Loucy (cell line): ENCODE results near the gene SDK1.

Experiments used
- H2AFZ ChIP-seq: fragments of 200-600 bp; sonication (generic); 2 replicates; pipeline ENCODE4 v1.6.0; 2016; ENCODE audit warnings: antibody characterized with exemption, mild to moderate bottlenecking, low read length, moderate library complexity
- H3F3A ChIP-seq: fragments of 200-600 bp; 2 replicates; pipeline ENCODE4 v1.6.0; 2016; ENCODE audit warnings: antibody characterized with exemption, low read depth, mild to moderate bottlenecking
- H3K27me3 ChIP-seq: fragments of 200-600 bp; sonication (generic); 2 replicates; pipeline ENCODE4 v1.6.1; 2014; ENCODE audit warnings: low read length, mild to moderate bottlenecking; ENCODE audit not compliant: insufficient read depth, poor library complexity, severe bottlenecking
- H3K36me3 ChIP-seq: fragments of 200-600 bp; sonication (generic); 2 replicates; pipeline ENCODE4 v1.6.1; 2016; ENCODE audit warnings: low read length; ENCODE audit not compliant: insufficient read depth
- H3K4me1 ChIP-seq: fragments of 200-600 bp; sonication (generic); 2 replicates; pipeline ENCODE4 v1.5.1; 2014; ENCODE audit warnings: low read length, mild to moderate bottlenecking; ENCODE audit not compliant: insufficient read depth, poor library complexity, severe bottlenecking
- H3K4me2 ChIP-seq: fragments of 200-600 bp; sonication (generic); 2 replicates; pipeline ENCODE4 v1.6.0; 2014; ENCODE audit warnings: antibody characterized with exemption, low read length, low read depth, mild to moderate bottlenecking; ENCODE audit not compliant: poor library complexity, severe bottlenecking
- H3K4me3 ChIP-seq: fragments of 200-600 bp; sonication (generic); 2 replicates; pipeline ENCODE4 v1.5.1; 2014; ENCODE audit warnings: low read length, mild to moderate bottlenecking, mixed read lengths; ENCODE audit not compliant: poor library complexity, severe bottlenecking
- H3K79me2 ChIP-seq: fragments of 200-600 bp; sonication (generic); 2 replicates; pipeline ENCODE4 v1.6.1; 2014; ENCODE audit warnings: low read length; ENCODE audit not compliant: insufficient read depth
- H3K9ac ChIP-seq: fragments of 200-600 bp; sonication (generic); 2 replicates; pipeline ENCODE4 v1.6.0; 2014; ENCODE audit warnings: mild to moderate bottlenecking, low read depth, low read length, moderate library complexity; ENCODE audit not compliant: poor library complexity, severe bottlenecking
- H3K9me2 ChIP-seq: fragments of 200-600 bp; sonication (generic); replicated peaks from 2 replicates; pipeline ENCODE4 v1.6.1; 2016; ENCODE audit warnings: low read depth, low read length, mixed read lengths
- H3K9me3 ChIP-seq: fragments of 200-600 bp; sonication (generic); 2 replicates; pipeline ENCODE4 v1.6.1; 2014; ENCODE audit warnings: mild to moderate bottlenecking, antibody characterized with exemption, low read length, low read depth; ENCODE audit not compliant: insufficient read depth
- H4K20me1 ChIP-seq: fragments of 200-600 bp; sonication (generic); 2 replicates; pipeline ENCODE4 v1.6.0; 2014; ENCODE audit warnings: antibody characterized with exemption, low read length, mild to moderate bottlenecking; ENCODE audit not compliant: insufficient read depth, poor library complexity, severe bottlenecking
- EZH2phosphoT487 ChIP-seq: fragments of 200-600 bp; IDR thresholded peaks from 2 replicates; pipeline ENCODE4 v1.6.1; 2018; ENCODE audit warnings: antibody characterized with exemption, mild to moderate bottlenecking, moderate library complexity, borderline replicate concordance
- TF ChIP-seq, protein P1 (sequence below): fragments of 200-600 bp; sonication (generic); conservative IDR thresholded peaks from 2 replicates; pipeline ENCODE4 v1.5.1; 2014; ENCODE audit warnings: mild to moderate bottlenecking, antibody characterized with exemption, low read length

Gene SDK1

DNA sequence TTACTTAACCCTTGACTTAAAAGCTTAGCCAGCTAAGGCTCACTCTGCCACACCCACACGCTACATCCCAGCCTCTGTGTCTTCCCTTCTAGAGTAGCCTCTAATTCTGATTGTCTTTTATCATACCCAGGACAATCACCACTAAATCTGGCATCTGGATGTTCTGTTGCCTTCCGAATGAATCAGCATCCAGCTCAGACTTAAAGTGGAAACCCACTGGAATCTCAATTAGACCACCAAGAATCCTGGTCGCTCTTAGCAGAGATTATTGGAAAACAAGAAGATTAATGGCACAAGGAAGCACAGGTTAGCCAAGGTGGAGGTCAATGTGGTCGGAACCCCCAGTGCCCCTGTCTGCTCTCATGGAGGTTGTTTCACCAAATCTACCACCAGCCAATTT lies 976.9 kb downstream of the SDK1 start:
- no peaks in the 10 kb centered on the region for H3K4me1 ChIP-seq
- H4K20me1 ChIP-seq = no peaks in the 10 kb centered on the region
- no peak overlapping the region for H3K9ac ChIP-seq
- no peak for TF ChIP-seq EZH2phosphoT487
- TF ChIP-seq, protein P1, sequence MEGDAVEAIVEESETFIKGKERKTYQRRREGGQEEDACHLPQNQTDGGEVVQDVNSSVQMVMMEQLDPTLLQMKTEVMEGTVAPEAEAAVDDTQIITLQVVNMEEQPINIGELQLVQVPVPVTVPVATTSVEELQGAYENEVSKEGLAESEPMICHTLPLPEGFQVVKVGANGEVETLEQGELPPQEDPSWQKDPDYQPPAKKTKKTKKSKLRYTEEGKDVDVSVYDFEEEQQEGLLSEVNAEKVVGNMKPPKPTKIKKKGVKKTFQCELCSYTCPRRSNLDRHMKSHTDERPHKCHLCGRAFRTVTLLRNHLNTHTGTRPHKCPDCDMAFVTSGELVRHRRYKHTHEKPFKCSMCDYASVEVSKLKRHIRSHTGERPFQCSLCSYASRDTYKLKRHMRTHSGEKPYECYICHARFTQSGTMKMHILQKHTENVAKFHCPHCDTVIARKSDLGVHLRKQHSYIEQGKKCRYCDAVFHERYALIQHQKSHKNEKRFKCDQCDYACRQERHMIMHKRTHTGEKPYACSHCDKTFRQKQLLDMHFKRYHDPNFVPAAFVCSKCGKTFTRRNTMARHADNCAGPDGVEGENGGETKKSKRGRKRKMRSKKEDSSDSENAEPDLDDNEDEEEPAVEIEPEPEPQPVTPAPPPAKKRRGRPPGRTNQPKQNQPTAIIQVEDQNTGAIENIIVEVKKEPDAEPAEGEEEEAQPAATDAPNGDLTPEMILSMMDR = no peak
- H3K79me2 ChIP-seq = no peaks in the 10 kb centered on the region
- H3K4me2 ChIP-seq = no peak overlapping the region
- no peaks in the 10 kb centered on the region for H3K36me3 ChIP-seq
- no peak overlapping the region for H3K4me3 ChIP-seq
- no peaks in the 10 kb centered on the region for H3F3A ChIP-seq
- peaks cover 7% of the 10 kb centered on the region; the same call in 1 of the 2 replicates for H3K9me3 ChIP-seq
- no peaks in the 10 kb centered on the region for H3K27me3 ChIP-seq
- no peak overlapping the region for H2AFZ ChIP-seq
- no peaks in the 10 kb centered on the region for H3K9me2 ChIP-seq

DNA sequence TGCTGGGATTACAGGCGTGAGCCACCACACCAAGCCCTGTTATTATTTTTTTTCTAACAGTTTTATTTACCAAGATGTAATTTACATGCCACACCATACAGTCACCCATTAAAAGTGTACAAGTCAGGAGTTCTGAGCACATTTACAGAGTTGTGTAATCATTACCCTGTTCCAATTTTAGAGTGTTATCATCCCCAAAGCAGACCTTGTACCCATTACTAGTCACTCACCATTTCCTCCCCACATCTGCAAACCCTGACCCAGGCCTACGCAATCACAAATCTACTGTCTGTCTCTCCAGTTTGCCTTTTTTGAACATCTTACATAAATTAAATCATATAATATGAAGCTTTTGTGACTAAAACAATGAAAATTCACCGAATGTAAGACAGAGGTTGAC lies 978.2 kb downstream of the SDK1 start:
- H3K9me2 ChIP-seq = no peaks in the 10 kb centered on the region
- no peaks in the 10 kb centered on the region for H3K27me3 ChIP-seq
- no peak overlapping the region for H2AFZ ChIP-seq
- H3K9me3 ChIP-seq = peaks cover 7% of the 10 kb centered on the region; the same call in 1 of the 2 replicates
- H3F3A ChIP-seq = no peaks in the 10 kb centered on the region
- no peaks in the 10 kb centered on the region for H3K79me2 ChIP-seq
- no peak overlapping the region for H3K4me2 ChIP-seq
- TF ChIP-seq EZH2phosphoT487 = no peak
- TF ChIP-seq, protein P1 = no peak
- H3K4me1 ChIP-seq = no peaks in the 10 kb centered on the region
- no peaks in the 10 kb centered on the region for H3K36me3 ChIP-seq
- no peak overlapping the region for H3K4me3 ChIP-seq
- H4K20me1 ChIP-seq = no peaks in the 10 kb centered on the region
- no peak overlapping the region for H3K9ac ChIP-seq

GRCh38 chr7:4281231-4281993 lies 980.4 kb downstream of the SDK1 start:
- H3K4me1 ChIP-seq = no peaks in the 10 kb centered on the region
- no peak overlapping the region for H3K4me2 ChIP-seq
- peaks cover 4% of the 10 kb centered on the region; the same call in 1 of the 2 replicates for H3K9me3 ChIP-seq
- H3K79me2 ChIP-seq = no peaks in the 10 kb centered on the region
- no peaks in the 10 kb centered on the region for H3F3A ChIP-seq
- H3K27me3 ChIP-seq = no peaks in the 10 kb centered on the region
- H2AFZ ChIP-seq = no peak overlapping the region
- TF ChIP-seq, protein P1 = no peak
- no peak for TF ChIP-seq EZH2phosphoT487
- no peaks in the 10 kb centered on the region for H3K36me3 ChIP-seq
- no peak overlapping the region for H3K4me3 ChIP-seq
- H3K9ac ChIP-seq = no peak overlapping the region
- H4K20me1 ChIP-seq = no peaks in the 10 kb centered on the region
- no peaks in the 10 kb centered on the region for H3K9me2 ChIP-seq
